LNCAP (cell line): Measurements from ENCODE around the gene PRSS21.
A peak's percentile ranks its signal among the peaks of the same experiment; 100 is the strongest.

ENCODE experiments used
- TF ChIP-seq, protein P1 (sequence below): fragments of 450-650 bp; IDR thresholded peaks from 2 replicates; pipeline ENCODE4 v1.5.1; 2017; ENCODE audit warnings: mild to moderate bottlenecking

PRSS21 gene

DNA sequence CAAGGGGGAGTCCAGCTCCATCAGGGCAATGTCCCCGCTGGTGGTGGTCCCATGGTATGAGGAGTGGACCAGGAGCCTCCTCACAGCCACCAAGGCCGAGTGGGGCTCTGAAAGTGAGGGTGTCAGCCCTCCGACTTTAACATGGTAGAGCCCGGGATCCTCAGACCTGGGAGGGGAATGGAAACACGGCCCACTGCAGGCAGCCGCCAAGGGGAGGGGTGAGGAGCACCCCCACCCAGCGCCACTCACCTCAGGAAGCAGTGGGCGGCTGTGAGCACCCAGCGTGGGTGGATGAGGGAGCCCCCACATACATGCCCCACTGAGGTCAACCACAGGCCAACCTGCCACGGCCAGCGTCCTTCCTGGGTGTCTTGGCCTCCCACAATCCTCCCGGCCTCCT, 23.9 kb downstream of the PRSS21 start:
- TF ChIP-seq, protein P1, sequence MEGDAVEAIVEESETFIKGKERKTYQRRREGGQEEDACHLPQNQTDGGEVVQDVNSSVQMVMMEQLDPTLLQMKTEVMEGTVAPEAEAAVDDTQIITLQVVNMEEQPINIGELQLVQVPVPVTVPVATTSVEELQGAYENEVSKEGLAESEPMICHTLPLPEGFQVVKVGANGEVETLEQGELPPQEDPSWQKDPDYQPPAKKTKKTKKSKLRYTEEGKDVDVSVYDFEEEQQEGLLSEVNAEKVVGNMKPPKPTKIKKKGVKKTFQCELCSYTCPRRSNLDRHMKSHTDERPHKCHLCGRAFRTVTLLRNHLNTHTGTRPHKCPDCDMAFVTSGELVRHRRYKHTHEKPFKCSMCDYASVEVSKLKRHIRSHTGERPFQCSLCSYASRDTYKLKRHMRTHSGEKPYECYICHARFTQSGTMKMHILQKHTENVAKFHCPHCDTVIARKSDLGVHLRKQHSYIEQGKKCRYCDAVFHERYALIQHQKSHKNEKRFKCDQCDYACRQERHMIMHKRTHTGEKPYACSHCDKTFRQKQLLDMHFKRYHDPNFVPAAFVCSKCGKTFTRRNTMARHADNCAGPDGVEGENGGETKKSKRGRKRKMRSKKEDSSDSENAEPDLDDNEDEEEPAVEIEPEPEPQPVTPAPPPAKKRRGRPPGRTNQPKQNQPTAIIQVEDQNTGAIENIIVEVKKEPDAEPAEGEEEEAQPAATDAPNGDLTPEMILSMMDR: no peak

DNA sequence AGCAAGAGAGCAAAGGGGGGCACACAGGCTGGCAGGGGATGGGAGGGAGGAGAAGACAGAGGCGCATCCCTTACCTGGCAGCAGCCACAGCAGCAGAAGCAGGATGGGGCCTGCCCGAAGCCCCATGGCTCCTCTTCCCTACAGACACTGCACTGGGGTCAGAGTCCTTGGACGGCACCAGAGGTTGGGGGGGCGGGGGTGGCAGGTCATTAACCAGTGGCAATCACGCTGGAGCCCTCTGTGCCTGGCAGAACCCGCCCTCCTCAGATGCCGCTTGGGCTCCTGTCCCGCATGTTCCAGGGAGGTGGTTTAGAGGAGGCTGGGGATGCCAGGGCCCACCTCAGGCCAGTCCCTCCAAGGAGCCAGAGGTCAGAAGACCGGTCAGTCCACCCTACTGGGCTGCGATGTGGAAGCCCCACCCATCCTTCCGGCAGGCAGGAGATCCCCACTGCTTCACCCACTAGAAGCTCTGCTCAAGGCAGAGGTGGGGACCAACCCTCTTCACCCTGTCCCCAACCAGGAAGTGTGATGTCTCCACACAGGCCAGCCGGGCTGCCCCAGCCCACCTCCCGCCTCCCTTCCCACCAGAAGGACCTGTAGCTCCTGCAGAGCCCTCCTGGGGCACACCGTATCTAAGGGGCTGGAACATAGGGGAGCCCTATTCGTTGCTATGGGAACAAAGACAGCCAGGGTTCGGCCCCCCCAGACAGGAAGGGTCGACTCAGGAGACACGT, 24.7 kb downstream of the PRSS21 start:
- TF ChIP-seq, protein P1: no peak

DNA sequence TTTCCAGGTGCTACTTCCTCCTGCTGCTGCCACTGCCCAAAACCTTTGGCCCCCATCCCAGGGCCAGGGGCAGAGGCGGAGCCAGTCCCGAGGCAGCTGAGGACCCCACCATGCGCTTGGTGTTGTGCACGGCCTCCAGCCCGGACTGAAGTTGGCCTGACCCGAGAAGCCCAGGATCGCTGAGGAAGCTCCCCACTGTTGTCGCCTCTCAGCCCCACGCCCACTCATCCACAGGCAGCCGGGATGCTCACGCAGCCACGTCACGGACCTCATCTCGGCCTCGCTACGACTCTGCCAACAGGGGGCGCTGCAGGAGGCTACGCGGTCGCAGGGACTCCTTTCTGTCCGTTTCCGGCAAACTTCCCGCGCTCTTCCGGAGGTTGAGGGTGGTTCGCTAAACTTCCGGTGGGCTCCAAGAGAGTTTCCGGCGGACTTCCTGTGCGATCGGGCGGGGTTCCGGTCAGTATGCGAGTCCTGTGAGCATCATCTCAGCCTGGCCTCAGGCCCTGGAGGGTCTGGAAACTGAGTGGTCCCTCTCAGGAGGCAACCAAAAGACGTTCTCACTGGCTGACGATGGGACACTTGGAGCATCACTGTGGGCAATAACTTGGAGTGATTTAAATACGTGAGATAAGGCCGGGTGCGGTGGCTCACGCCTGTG, 25.4 kb downstream of the PRSS21 start:
- TF ChIP-seq, protein P1: peak; percentile 41; the same call in 1 of the 2 replicates

DNA sequence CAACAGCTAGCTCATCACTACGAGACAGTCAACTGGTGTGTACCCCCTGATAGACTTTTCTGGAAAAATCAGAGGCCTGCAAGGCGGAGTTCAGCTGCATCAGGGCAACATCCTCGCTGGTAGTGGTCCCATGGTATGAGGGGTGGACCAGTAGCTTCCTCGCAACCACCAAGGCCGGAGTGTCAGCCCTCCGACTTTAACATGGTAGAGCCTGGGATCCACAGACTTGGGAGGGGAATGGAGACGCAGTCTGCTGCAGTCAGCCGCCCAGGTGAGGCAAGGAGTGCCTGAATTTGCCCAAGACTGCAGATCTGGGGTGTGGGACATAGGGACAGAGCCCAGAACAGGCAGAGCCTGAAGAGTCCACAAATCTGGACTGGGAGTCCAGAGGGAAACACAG, 26.5 kb downstream of the PRSS21 start:
- TF ChIP-seq, protein P1: no peak

DNA sequence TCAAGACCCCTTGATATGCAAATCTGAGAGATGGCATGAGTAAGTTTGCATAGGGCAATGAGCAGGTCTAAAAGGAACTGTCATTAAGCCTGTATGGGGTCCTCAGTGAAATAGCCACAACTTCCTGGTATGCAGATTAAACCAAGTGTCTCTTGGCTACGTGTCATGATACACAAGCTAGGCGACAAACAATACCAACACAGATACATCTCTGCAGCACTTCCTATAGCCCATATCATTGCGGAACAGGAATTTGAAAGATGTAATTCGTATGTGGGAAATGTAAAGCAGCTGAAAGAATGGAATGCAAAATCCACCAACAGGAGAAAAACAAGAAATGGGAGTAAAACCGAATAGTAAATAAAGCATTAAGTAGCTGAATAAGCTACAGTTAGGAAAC, 28.1 kb downstream of the PRSS21 start:
- TF ChIP-seq, protein P1: no peak

DNA sequence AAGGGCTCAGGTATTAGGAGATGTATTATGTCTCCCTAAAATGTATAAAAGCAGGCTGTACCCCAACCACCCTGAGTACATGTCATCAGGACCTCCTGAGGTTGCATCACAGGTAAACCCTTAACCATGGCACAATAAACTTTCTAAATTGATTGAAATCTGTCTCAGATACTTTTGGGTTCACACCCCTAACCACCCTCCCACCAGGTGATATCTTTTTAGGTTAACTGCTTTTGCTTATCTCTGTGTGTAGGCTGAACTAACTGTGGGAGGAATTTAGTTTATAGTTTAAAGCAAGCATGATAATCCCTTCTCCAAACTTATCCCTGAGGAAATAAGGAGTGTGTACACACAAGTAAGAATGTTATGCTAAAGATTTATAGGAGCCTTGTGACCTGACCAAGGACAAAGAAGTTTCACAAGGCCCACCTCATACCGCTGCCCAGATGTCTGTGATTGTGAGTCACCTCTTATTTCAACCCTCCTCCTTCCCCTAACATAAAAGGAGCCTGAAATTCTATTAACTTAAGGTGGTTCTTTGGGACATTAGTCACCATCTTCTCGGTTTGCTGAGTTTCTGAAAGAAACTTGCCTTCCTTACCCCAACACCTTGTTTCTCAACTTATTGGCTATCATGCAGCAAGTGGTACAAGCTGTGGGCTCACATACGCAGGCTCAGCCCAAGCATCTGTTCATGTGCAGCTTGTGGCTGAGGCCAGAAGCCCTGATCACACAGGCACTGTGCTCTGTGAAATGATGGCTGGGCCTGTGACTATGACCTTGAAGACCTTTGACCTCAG, 29.7 kb downstream of the PRSS21 start:
- TF ChIP-seq, protein P1: no peak

DNA sequence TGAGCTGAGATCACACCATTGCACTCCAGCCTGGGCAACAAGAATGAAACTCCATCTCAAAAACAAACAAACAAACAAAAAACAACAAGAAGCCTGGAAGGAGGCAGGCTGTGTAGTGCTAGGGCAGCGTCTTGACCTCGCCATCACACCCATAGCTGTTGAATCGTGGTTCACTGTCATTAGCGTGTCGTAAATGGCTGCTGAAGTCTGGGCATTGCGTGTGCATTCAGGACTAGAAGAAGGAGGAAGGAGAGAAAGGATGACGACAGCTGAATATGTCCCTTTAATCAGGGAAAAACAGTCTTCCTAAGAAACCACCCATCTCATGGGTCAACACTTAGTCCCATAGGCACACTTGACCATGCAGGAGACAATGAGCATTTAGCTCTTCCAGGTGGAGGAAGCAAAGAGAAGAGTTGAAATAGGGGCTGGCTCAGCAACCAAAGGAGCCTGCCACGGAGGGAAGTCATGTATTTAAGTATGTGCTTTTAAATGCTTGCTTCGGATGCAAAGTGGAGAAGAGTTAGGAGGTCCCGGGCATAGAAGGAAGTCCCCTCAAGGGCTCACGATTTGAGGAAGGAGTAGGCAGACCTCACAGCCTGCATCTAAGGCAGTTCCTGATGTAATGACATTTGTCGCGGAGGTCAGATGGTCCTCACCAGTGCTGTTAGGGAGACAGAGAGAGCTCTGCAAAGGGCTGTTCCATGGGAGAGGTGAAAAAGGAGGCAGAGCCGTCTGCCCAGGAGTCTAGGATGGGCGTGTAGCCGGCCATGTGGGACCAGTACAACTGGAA, 32.1 kb downstream of the PRSS21 start:
- TF ChIP-seq, protein P1: no peak
